ENCODE data around the gene NFASC.

The NFASC gene

DNA sequence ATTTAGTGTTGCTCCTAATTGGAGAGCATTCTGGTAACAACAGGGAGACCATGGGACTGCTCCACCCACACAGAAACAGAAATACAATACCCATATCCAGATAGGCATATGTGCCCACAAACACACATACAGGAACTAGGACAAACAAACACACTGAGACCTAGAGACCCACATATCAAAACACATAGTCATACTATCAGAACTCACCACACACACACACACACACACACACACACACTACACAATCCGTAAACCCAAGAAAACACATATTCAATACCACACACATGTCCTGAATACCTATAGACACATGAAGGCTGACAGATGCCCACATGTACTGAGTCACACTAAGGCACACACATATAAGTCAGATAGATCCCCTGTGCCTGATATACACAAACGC, 3.5 kb upstream of the NFASC start:
- H3K27me3 ChIP-seq, result no peaks in the 10 kb centered on the region
- TF ChIP-seq CTCF (IDR thresholded peaks at IDR 0.05), result no peak
- H3K4me1 ChIP-seq, result peaks cover 0 to 9% (median 2%) of the 10 kb centered on the region in 4 donors
- H3K27ac ChIP-seq, result no peak overlapping the region
- H3K36me3 ChIP-seq, result no peaks in the 10 kb centered on the region
- no peaks in the 10 kb centered on the region for H3K9me3 ChIP-seq
- no peak for DNase-seq
- intact Hi-C loops (cut with DNase I; ENCODE audit: low total_unique reads), result no loop called here
- no peak overlapping the region for H3K4me3 ChIP-seq

DNA sequence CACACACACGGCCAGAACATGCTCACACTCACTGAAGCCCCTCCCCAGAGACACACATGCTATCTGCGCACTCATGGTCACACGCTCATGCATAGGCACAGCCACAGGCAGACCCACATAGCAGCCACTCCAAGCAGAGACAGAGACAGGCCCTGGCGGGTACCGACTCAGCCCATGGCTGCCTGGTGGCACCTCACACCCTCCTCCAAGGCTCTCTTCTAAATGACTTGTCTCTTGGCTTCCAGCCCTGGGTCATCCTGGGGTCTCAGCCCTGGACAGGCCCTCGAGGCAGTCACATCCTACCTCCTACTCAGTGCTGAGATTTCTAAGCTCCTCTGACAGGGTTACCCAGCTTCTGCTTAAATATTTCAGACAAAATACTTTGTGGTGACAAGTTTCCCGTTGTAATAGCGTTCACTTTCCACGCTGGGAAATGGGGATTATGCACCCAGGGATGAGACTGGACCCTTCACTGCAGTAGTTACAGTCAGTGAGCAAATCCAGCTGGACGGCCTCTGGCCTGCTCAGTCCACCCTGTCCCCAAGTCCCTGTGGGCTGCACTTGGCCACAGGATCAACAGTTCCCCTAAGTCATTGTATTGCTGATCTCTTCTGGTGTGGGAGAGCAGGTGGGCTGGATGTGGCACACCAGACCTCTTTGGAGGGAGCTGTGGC, 2.9 kb upstream of the NFASC start:
- Histone ChIP-seq H3K27ac (no peak overlapping the region), H3K4me1 (peaks cover 0 to 9% (median 2%) of the 10 kb centered on the region in 4 donors), H3K4me3 (no peak overlapping the region), H3K27me3 (no peaks in the 10 kb centered on the region), H3K9me3 (no peaks in the 10 kb centered on the region), H3K36me3 (no peaks in the 10 kb centered on the region)
- intact Hi-C loops (cut with DNase I; ENCODE audit: low total_unique reads), result no loop called here
- no peak for TF ChIP-seq CTCF (IDR thresholded peaks at IDR 0.05)
- DNase-seq, result no peak

GRCh38 chr1:204868340-204868700, 2.3 kb upstream of the NFASC start:
- DNase-seq, result no peak
- Histone ChIP-seq H3K4me1 (peaks cover 0 to 9% (median 2%) of the 10 kb centered on the region in 4 donors), H3K36me3 (no peaks in the 10 kb centered on the region), H3K4me3 (no peak overlapping the region), H3K9me3 (no peaks in the 10 kb centered on the region), H3K27me3 (no peaks in the 10 kb centered on the region), H3K27ac (no peak overlapping the region)
- TF ChIP-seq CTCF (IDR thresholded peaks at IDR 0.05), result no peak
- intact Hi-C loops (cut with DNase I; ENCODE audit: low total_unique reads), result no loop called here

DNA sequence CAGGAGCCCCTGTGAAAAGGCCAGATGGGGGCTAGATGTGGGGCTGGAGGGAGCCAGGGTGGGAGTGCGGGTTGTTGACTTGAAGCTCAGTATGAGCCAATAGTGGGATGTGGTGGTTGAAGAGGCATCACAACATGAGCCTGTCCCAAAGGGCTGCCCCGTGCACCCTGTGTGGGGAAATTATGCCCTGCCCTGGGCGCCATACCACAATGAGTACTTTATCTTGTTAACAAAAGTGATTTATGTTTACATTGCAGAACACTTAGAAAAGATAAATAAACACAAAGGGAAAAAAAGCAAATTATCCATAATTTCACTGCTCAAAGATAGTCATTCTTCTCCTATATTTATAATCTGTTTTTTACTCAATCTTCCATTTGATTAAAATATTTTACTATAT, 1.6 kb upstream of the NFASC start:
- H3K36me3 ChIP-seq, result no peaks in the 10 kb centered on the region
- intact Hi-C loops (cut with DNase I; ENCODE audit: low total_unique reads), result no loop called here
- no peaks in the 10 kb centered on the region for H3K27me3 ChIP-seq
- H3K4me3 ChIP-seq, result no peak overlapping the region
- DNase-seq, result no peak
- H3K9me3 ChIP-seq, result no peaks in the 10 kb centered on the region
- peaks cover 0 to 9% (median 2%) of the 10 kb centered on the region in 4 donors for H3K4me1 ChIP-seq
- H3K27ac ChIP-seq, result no peak overlapping the region
- TF ChIP-seq CTCF (IDR thresholded peaks at IDR 0.05), result no peak

DNA sequence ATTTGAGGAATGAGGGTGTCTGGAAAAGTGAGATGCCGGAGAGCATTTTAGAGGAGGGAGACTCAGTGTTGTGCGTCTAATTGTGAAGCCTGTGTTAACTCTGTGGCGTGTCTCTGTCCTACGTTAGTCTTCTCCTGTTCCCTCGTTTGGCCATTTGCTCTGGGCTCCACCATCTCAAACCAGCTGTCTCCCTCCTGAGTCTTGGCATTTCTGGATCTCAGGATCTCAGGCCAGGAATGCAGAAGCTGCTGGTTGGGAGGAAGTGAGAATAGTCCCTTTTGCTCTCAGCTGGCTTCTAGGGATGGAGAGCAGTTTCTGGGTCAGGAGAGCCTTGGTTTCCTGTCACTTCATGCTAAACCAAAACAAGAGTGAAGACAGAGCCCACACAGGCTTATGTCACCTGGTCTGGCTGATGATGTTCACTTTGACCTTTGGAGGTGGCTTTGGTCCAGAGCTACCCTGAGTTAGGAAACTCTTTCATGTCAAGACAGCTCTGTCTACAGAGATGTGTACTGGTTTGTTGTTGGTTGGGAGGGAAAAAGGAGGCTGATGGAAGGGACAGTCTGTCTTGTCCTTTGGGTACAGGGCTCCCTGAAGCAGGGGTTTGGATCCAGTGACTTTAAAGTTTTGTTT, 859 bp downstream of the NFASC start:
- no peaks in the 10 kb centered on the region for H3K36me3 ChIP-seq
- no peaks in the 10 kb centered on the region for H3K27me3 ChIP-seq
- intact Hi-C loops (cut with DNase I; ENCODE audit: low total_unique reads), result no loop called here
- H3K4me3 ChIP-seq, result no peak overlapping the region
- no peak for DNase-seq
- no peaks in the 10 kb centered on the region for H3K9me3 ChIP-seq
- TF ChIP-seq CTCF (IDR thresholded peaks at IDR 0.05), result no peak
- no peak overlapping the region for H3K27ac ChIP-seq
- H3K4me1 ChIP-seq, result peaks cover 0 to 9% (median 2%) of the 10 kb centered on the region in 4 donors
